GM21529 (cell line): ENCODE measurements around the gene SNAP29.
"Not testable (repeated sequence)": the region's sequence is repeated elsewhere in the genome, so short reads cannot be mapped to it uniquely, and the experiment has no call there.

Experiments
- ATAC-seq: cut with Tn5 transposase; IDR thresholded peaks from one replicate; pipeline ENCODE4 v1.9.1; 2021; ENCODE audit not compliant: unreplicated experiment

Gene SNAP29

DNA sequence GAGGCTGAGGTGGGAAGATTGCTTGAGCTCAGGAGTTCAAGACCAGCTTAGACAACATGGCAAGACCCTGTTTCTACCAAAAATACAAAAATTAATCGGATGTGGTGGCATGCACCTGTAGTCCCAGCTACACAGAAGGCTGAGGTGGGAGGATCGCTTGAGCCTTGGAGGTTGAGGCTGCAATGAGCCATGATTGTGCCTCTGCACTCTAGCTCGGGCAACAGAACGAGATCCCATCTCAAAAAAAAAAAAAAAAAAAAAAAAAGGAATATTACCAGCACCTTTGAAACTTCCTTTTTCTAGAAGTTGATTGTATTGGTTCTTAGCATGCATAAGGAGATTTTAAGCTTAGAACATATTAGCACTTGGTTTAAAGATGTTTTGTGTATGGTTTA, 69.8 kb downstream of the SNAP29 start:
- ATAC-seq, result no peak

DNA sequence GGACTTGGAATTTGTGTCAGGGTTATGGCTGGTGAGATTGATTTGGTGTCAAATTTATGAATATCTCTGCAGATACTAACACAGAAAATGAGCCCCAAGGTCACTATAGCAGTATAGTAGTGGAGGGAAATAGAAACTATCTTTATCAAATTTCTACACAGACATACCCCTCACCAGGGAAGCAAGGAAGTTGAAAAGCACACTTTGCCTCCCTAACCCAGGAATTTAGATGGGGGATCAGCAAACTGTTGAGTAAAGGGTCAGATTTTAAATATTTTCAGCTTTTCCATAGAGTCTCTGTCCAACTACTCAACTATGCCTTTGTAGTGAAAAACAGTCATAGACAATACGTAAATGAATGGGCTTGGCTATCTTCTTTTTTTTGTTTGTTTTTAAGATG, 71.2 kb downstream of the SNAP29 start:
- no peak for ATAC-seq

DNA sequence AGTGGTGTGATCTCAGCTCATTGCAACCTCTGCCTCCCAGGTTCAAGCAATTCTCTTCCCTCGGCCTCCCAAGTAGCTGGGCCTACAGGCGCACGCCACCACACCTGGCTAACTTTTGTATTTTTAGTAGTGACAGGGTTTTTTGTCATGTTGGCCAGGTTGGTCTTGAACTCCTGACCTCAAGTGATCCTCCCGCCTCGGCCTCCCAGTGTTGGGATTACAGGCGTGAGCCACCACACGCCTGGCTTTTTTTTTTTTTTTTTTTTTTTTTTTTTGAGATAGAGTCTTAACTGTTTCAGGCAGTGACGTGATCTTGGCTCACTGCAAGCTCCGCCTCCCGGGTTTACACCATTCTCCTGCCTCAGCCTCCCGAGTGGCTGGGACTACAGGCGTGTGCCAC, 71.6 kb downstream of the SNAP29 start:
- not testable (repeated sequence) for ATAC-seq

- ATAC-seq, result no peak
Observed at GRCh38 chr22:20931126-20931654, 72.4 kb downstream of the SNAP29 start.

- no peak for ATAC-seq
Observed at GRCh38 chr22:20933910-20934309, 75.1 kb downstream of the SNAP29 start.

DNA sequence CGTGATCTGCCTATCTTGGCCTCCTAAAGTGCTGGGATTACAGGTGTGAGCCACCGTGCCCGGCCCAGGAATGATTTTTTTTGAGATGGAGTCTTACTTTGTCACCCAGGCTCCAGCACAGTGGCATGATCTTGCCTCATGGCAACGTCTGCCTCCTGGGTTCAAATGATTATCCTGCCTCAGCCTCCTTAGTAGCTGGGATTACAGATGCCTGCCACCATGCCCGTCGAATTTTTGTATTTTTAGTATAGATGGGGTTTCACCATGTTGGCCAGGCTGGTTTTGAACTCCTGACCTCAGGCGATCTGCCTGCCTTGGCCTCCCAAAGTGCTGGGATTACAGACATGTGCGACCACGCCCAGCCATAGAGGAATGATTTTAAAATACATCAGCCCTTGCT, 76.2 kb downstream of the SNAP29 start:
- not testable (repeated sequence) for ATAC-seq

DNA sequence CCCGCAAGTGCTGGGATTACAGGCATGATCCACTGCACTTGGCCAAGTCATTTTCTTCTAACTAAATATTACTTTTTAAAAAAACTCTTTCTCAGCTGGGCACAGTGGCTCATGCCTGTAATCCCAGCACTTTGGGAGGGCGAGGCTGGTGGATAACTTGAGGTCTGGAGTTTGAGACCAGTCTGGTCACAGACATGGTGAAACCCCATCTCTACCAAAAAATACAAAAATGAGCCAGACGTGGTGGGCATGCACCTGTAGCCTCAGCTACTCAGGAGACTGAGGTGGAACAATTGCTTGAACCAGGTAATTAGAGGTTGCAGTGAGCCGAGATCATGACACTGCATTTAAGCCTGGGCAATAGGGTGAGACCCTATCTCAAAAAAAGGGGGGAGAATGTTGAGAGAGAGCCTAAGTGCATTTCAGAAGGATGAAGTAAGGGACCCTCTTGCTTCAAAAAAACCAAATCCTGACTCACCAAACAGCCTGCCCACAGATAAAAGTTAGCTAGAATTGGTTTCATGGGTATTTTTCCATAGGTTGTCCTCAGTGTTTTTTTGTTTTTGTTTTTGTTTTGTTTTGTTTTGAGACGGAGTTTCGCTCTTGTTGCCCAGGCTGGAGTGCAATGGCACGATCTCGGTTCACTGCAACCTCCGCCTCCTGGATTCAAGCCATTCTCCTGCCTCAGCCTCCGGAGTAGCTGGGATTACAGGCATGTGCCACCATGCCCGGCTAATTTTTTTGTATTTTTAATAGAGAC, 77.2 kb downstream of the SNAP29 start:
- not testable (repeated sequence) for ATAC-seq

DNA sequence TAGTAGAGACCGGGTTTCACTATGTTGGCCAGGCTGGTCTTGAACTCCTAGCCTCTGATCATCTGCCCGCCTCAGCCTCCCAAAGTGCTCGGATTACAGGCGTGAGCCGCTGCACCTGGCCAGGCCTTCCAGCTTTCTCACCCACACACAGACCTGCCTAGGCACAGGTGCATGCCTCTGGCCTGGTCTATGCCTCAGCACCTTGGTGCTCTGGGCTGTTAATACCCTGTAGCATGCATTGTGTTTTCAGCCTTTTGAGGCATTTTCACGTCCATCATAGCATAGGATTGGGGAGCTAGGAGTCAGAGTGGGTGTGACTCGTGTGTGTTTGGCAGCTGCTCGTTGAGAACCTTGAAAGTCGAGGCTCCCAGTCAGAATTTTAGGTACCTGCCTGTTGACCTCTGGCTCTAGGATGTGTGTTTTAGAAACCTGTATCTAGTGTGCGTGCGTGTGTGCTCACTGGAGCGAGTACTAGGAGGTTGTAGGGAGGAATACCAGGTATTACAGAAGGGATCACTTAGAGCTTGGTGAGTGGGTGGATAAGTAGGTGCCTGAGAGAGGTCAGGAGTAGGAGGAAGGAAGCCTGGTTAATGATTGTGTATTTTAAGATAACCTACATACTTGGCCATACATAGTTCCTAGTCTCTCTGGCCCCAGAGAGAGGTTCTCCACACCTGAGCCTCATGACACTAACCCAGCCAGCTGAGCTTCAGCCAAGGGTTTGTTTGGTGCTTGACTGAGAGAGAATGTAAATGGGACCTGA, 78.4 kb downstream of the SNAP29 start:
- no peak for ATAC-seq

- ATAC-seq, result no peak
Observed at GRCh38 chr22:20937794-20938671, 79.2 kb downstream of the SNAP29 start.

DNA sequence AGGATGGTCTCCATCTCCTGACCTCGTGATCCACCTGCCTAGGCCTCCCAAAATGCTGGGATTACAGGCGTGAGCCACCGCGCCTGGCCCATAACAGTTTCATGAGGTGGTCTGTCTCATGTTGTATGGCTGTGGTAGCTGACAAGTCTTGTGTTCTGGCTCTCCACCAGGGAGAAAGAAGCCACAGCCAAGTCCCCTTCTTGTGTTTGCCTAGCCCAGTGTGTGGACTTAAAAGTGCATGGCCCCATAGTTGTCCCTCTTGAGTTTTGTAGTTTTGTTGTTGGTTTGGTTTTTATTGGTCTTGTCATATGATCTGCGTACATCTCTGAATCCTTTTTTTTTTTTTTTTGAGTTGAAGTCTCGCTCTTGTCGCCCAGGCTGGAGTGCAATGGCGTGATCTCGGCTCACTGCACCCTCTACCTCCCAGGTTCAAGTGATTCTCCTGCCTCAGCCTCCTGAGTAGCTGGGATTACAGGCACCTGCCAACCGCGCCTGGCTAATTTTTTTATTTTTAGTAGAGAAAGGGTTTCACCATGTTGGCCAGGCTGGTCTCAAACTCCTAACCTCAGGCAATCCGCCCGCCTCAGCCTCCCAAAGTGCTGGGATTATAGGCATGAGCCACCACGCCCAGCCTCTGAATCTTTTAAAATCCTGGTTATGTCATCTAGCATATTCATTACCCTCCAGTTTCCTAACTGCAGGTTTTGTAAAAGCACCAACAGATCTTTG, 80.8 kb downstream of the SNAP29 start:
- not testable (repeated sequence) for ATAC-seq

GRCh38 chr22:20940186-20940651, 81.4 kb downstream of the SNAP29 start:
- ATAC-seq, result no peak
